Brain pericyte (primary cell): ENCODE measurements around the gene RTF2.
"Not testable (repeated sequence)": the region's sequence is repeated elsewhere in the genome, so short reads cannot be mapped to it uniquely, and the experiment has no call there.

Experiments used
- DNase-seq: peaks from one replicate; pipeline ENCODE4 v3.0.0-alpha.2; 2012; ENCODE audit warnings: low read depth, low spot score

RTF2 gene

GRCh38 chr20:56542489-56543030, 74.1 kb downstream of the RTF2 start:
- no peak for DNase-seq

GRCh38 chr20:56551571-56551970, 83.1 kb downstream of the RTF2 start:
- no peak for DNase-seq

GRCh38 chr20:56552911-56553629, 84.6 kb downstream of the RTF2 start:
- DNase-seq: no peak

DNA sequence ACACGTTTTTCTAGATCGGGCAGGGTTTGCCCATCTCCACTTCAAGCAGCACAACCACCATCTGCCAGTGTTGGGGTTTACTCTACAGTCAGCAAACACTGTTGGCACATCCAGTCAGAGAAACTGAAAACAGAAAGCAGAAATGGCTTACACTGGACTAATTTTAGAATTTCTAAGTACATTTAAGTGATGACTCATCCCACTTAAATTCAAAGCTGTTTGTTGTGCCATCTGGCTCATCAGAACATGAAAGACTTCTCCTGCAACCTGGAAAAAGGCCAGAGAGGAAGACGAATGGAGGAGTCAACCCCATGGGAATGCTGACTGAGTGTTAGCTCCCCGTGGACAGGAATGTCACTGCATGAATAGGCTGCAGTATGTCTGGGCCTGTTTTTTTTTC, 86.4 kb downstream of the RTF2 start:
- peak; percentile 64 for DNase-seq

DNA sequence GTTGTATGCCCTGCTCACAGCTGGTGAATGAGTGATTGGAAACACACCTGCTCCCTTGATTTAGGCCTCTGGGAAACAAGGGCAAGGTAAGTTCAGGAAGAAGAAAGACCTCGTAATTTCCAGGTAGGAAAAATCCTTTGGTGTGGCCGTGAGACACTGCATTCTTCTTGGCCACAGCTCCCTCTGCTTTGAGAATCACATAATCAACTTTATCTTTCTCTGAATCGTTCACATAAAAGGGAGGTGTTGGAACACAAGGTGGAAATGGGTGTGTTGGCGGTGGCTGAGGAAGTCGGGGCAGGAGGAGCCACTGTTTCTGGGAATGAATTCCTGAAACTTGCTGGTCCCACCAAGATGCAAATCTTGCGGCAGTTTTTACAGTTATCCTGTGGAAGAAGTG, 90.5 kb downstream of the RTF2 start:
- no peak for DNase-seq

GRCh38 chr20:56564526-56564925, 96.1 kb downstream of the RTF2 start:
- DNase-seq: not testable (repeated sequence)

- DNase-seq: no peak
Observed at GRCh38 chr20:56565511-56565910, 97.1 kb downstream of the RTF2 start.

- DNase-seq: no peak
Observed at GRCh38 chr20:56566621-56567020, 98.2 kb downstream of the RTF2 start.
